GM19043 (cell line): ENCODE results near the gene ALDOB.

Experiments
- ATAC-seq: cut with Tn5 transposase; IDR thresholded peaks from one replicate; pipeline ENCODE4 v1.9.1; 2021; ENCODE audit warnings: low read depth; ENCODE audit not compliant: unreplicated experiment

Gene ALDOB

GRCh38 chr9:101457003-101457402 is 21.4 kb upstream of the ALDOB start:
- no peak for ATAC-seq

DNA sequence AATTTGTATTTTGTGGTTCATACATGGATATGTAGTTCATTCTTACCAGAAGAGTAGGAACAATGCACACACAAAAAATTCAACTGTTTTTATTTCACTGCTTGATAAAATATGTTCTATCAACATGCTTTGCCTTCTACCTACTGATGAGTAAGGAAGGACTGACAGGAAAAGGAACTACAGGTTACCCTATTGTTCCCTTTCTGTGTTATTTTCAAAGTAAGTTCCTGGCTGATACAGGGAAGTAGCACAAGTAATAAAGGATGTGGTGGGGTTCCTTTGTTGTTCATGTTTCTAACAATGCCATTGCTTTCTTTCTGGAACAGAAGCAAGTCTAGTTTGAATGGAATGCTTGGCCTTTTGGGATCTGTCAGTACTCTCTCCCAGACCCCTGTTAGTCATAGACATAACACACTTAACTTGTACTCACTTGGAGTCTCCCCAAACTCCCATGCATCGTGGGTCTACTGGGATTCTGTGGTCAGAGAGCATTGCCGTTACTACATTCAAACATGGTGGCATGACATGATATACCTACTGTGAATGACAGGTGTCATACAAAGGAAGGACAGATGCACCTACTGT is 20.2 kb upstream of the ALDOB start:
- no peak for ATAC-seq

DNA sequence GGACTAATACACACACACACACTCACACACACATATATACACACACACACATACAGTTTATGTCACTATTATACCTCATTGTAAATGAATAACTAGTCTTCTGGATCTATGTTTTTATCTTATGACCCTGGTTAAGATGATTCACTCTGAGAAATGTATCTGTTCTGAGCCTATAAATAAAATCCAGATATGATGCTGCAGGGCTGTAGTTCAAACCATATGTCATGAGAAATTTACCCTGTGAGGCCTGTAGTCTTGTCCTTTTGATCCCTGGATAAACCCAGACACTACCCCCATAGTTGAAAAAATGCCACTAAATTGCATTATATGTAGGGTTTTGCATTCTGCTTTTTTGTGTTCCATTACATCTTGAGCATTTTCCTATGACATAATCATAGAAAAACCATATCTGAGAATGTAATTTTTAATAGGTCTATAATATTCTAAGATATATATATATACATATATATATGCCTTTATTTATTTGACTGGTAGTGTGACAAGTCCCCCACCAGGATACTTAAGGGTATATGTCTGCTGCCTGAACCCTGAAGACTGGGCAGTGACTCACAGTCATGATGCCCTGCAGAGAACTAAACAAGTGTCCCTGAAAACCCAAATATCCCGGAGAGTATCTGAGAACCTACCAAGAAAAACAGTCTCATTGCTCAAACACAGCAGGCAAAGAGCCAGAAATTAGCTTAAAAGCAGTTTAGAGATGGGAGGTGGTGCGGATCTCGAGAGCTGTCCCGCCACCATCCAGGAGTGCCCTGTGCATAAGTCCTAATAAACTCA is 18.4 kb upstream of the ALDOB start:
- no peak for ATAC-seq

DNA sequence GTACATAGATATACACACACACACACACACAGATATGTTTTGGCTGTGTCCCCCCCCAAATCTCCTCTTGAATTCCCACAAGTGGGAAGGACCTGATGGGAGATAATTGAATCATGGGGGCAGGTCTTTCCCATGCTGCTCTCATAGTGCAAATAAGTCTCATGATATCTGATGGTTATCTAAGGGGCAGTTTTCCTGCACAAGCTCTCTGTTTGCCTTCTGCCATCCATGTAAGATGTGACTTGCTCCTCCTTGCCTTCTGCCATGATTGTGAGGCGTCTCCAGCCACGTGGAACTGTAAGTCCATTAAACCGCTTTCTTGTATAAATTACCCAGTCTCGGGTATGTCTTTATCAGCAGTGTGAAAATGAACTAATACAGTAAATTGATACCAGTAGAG is 15.9 kb upstream of the ALDOB start:
- no peak for ATAC-seq

DNA sequence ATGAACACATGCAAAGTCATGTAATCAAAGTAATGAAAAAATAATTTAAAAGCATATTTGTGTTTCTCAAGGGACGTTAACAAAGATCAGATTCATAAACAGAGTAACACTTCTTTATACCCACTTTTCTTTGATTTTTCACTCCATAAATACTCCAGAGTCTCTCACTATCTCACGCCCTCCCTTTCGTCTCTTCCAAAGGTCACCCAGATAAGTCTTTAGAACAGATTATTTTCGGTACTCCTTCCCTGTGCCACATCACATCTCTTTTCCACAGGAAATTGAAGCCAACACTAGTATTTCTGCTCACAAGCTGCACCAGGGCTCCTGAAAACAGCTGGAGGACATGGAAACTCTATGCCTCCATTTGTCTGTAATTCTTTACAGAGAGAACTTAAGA is 15.4 kb upstream of the ALDOB start:
- no peak for ATAC-seq

GRCh38 chr9:101449071-101449721 is 13.6 kb upstream of the ALDOB start:
- peak; percentile 96 for ATAC-seq

GRCh38 chr9:101448680-101449070 is 13.1 kb upstream of the ALDOB start:
- ATAC-seq: no peak

DNA sequence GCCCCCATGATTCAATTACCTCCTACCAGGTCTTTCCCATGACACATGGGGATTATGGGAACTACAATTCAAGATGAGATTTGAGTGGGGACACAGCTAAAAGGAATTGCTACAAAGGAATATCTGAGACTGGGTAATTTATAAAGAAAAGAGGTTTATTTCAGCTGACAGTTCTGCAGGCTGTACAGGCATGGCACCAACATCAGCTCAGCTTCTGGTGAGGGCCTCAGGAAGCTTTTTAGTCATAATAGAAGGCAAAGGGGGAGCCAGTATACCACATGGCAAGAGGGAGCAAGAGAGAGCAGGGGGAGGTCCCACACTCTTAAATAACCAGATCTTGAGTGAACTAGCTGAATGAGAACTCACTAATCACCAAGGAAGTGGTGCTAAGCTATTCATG is 11.2 kb upstream of the ALDOB start:
- no peak for ATAC-seq

- no peak for ATAC-seq
Measured at GRCh38 chr9:101445353-101446029, 9.9 kb upstream of the ALDOB start.

DNA sequence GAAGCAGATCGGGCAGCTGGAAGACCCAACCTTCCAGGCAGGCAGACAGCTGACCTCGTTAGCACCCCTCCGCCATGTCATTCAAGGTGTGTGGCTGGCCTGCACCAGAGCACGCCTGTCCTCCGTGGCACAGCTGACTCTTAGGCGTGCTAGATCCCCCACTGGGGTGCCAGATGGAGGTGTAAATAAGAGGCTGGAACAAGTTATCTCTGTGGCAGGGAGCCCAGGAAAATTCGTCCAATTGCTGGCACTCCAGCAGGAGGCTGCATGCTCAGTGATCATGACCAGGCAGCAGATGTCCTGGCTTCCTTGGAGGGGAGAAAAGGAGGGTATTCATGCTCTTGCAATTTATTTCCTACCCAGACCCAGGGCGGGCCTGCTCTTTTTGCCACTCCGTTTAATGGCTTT is 7.8 kb upstream of the ALDOB start:
- no peak for ATAC-seq

GRCh38 chr9:101442736-101443135 is 7.2 kb upstream of the ALDOB start:
- ATAC-seq: no peak

GRCh38 chr9:101442318-101442717 is 6.7 kb upstream of the ALDOB start:
- no peak for ATAC-seq

GRCh38 chr9:101440714-101441230 is 5.2 kb upstream of the ALDOB start:
- ATAC-seq: no peak

GRCh38 chr9:101438523-101438922 is 2.9 kb upstream of the ALDOB start:
- ATAC-seq: no peak

GRCh38 chr9:101437806-101438232 is 2.2 kb upstream of the ALDOB start:
- ATAC-seq: no peak

GRCh38 chr9:101434998-101435397 is 576 bp downstream of the ALDOB start:
- no peak for ATAC-seq

GRCh38 chr9:101433229-101433628 is 2.3 kb downstream of the ALDOB start:
- ATAC-seq: no peak

- no peak for ATAC-seq
Measured at GRCh38 chr9:101432740-101433139, 2.8 kb downstream of the ALDOB start.

GRCh38 chr9:101432171-101432570 is 3.4 kb downstream of the ALDOB start:
- no peak for ATAC-seq

- no peak for ATAC-seq
Measured at GRCh38 chr9:101429736-101430135, 5.8 kb downstream of the ALDOB start.

DNA sequence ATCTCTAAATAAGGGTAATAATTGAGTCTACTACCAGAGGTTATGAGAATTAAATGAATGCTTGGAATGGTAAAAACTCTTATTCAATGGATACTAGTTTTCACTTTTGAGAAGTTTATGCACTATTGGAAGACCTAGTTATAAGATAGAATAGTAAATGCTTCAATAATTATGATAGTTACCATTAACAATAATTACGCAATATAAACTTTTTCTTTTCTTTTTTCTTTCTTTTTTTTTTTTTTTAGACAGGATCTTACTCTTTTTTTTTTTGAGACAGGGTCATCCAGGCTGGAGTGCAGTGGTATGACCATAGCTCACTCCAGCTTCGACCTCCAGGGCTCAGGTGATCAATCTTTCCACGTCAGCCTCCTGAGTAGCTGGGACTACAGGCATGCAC is 6.7 kb downstream of the ALDOB start:
- ATAC-seq: no peak
